K562 (cell line): ENCODE data around the gene MYL6B. TPM values are rescaled to one million over a fixed set of nuclear protein-coding genes. Genes with fewer than 3 reads are reported as not detected.

Experiments used
- ATF1 ChIP-seq, 2 experiments: fragments of 450-650 bp in 1 of 2; IDR thresholded peaks; 2 replicates each; pipeline ENCODE4 v1.6.1; 2016; ENCODE audit warnings: missing compliant biosample characterization in 1 of 2, missing genetic modification characterization in 1 of 2
- BCLAF1 ChIP-seq, 2 experiments: fragments of 450-650 bp in 1 of 2; IDR thresholded peaks; 2 replicates each; pipeline ENCODE4 v1.6.1; 2011 to 2017; ENCODE audit warnings: low read depth in 2 of 2, antibody characterized with exemption in 1 of 2, borderline replicate concordance in 1 of 2, low read length in 1 of 2, mild to moderate bottlenecking in 1 of 2, mixed read lengths in 1 of 2; ENCODE audit not compliant: control insufficient read depth in 1 of 2
- CCNT2 ChIP-seq: IDR thresholded peaks from 2 replicates; pipeline ENCODE4 v1.6.1; 2011; ENCODE audit warnings: borderline replicate concordance, low read depth, mild to moderate bottlenecking, moderate library complexity, mixed read lengths, low read length; ENCODE audit not compliant: insufficient read length; ENCODE audit errors: extremely low read depth
- FOXP1 ChIP-seq: sonication (generic); formaldehyde crosslinking; IDR thresholded peaks from 2 replicates; pipeline ENCODE4 v1.8.0; 2022; ENCODE audit warnings: mild to moderate bottlenecking, missing genetic modification reagents
- GABPB2 ChIP-seq: fragments of 250-450 bp; sonication (Bioruptor Pico); conservative IDR thresholded peaks from 2 replicates; pipeline ENCODE4 v1.5.1; 2021; ENCODE audit warnings: mild to moderate bottlenecking
- HNRNPLL ChIP-seq: fragments of 200-400 bp; formaldehyde crosslinking; IDR thresholded peaks from 2 replicates; pipeline ENCODE4 v1.6.1; 2017; ENCODE audit warnings: low read length, low read depth, mild to moderate bottlenecking; ENCODE audit not compliant: poor library complexity, severe bottlenecking
- KLF6 ChIP-seq: fragments of 250-450 bp; sonication (Bioruptor Pico); IDR thresholded peaks from 2 replicates; pipeline ENCODE4 v1.4.0; 2020; ENCODE audit warnings: mild to moderate bottlenecking, moderate library complexity, borderline replicate concordance
- NFYB ChIP-seq: IDR thresholded peaks from 2 replicates; pipeline ENCODE4 v1.6.1; 2011; ENCODE audit warnings: mild to moderate bottlenecking, moderate library complexity; ENCODE audit not compliant: insufficient read length; ENCODE audit errors: extremely low read depth
- NR1H2 ChIP-seq: sonication (generic); formaldehyde crosslinking; IDR thresholded peaks from 2 replicates; pipeline ENCODE4 v1.4.0; 2020; ENCODE audit warnings: mild to moderate bottlenecking, missing genetic modification reagents
- POLR2B ChIP-seq: fragments of 450-650 bp; IDR thresholded peaks from 2 replicates; pipeline ENCODE4 v1.6.1; 2018; ENCODE audit warnings: low read depth; ENCODE audit not compliant: partially characterized antibody
- RBM25 ChIP-seq: fragments of 200-400 bp; formaldehyde crosslinking; IDR thresholded peaks from 2 replicates; pipeline ENCODE4 v1.6.1; 2018; ENCODE audit warnings: low read length, low read depth, moderate library complexity; ENCODE audit not compliant: severe bottlenecking
- TAF1 ChIP-seq: IDR thresholded peaks from 2 replicates; pipeline ENCODE4 v1.6.1; 2011; ENCODE audit warnings: mild to moderate bottlenecking, low read length, moderate library complexity; ENCODE audit not compliant: insufficient read depth, control insufficient read depth, severe bottlenecking; ENCODE audit errors: extremely low read depth
- ZBTB1 ChIP-seq: sonication (generic); formaldehyde crosslinking; IDR thresholded peaks from 2 replicates; pipeline ENCODE4 v1.8.1; 2023; ENCODE audit warnings: missing genetic modification reagents, low read depth, mild to moderate bottlenecking, borderline replicate concordance
- ZNF263 ChIP-seq: sonication (generic); formaldehyde crosslinking; IDR thresholded peaks from 2 replicates; pipeline ENCODE4 v1.8.0; 2022; ENCODE audit warnings: mild to moderate bottlenecking, missing genetic modification reagents, borderline replicate concordance
- polyA plus RNA-seq, 8 experiments: library from polyadenylated mRNA; depleted of rRNA in 4 of 8; stranded (reverse) in 5 of 8; unstranded in 3 of 8; fragments of >200 nt; fragmentation: Nextera tagmentation in 2 of 8; fragmentation: Illumina TruSeq in 1 of 8; extraction: Ambion mirVana in 2 of 8; extraction: Trizol in 1 of 8; gene quantifications; 2 replicates each; pipeline versions ENCODE4 v1.2.1 to v1.2.3, GENCODE V29; 2011 to 2014; ENCODE audit warnings: inconsistent platforms in 1 of 8, missing spikeins in 1 of 8
- total RNA-seq, 7 experiments: library from RNA; depleted of rRNA in 6 of 7; stranded (reverse); fragments of >200 nt in 6 of 7; fragmentation: Illumina TruSeq in 2 of 7; extraction: Trizol in 2 of 7; gene quantifications; 2 replicates each; pipeline versions ENCODE4 v1.2.1 to v1.2.3, GENCODE V29; 2011 to 2021; ENCODE audit warnings: low replicate concordance in 1 of 7
- TF ChIP-seq, protein P1 (sequence below): fragments of 150-350 bp; conservative IDR thresholded peaks from 2 replicates; pipeline ENCODE4 v1.6.1; 2014; ENCODE audit warnings: low read length

Gene MYL6B
- total and polyA plus RNA-seq, 9 of the 15 experiments (the other 6 are each of a cell fraction or from before 2014, with no cell fraction given): 42.8 to 77.3 (median 68.6) TPM

DNA sequence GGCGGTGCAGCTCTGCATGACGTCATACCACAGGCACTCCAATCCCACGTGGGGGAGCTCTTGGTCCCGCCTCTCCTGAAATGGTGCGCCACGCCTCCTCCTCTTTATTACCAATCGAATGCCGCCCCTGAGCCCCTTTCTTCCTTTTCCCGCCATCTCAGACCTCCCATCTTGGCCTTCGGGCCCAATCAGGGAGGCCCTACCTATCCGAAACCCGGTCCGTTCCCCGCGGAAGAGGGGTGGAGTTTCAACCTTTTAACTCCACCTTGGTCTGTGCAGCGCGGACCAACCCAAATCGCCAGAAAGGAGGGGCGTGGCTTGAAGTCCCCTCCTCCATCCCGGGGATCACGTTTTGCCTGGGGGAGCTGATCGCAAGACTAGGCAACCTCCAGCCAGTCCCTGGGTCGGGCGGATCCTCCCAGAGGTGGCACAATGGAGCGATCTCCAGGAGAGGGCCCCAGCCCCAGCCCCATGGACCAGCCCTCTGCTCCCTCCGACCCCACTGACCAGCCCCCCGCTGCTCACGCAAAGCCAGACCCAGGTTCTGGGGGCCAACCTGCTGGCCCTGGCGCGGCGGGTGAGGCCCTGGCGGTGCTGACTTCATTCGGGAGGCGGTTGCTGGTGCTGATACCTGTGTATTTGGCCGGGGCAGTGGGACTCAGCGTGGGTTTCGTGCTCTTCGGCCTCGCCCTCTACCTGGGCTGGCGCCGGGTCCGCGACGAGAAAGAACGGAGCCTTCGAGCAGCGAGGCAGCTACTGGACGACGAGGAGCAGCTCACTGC is 24.3 kb upstream of the MYL6B start, which contains the start of gene ESYT1 (continued):
- no peak for TF ChIP-seq RBM25
- TF ChIP-seq CCNT2: peak; percentile 42
- TF ChIP-seq TAF1: peak; percentile 87
- TF ChIP-seq ZBTB1 (CRISPR knock-in tag): no peak
- TF ChIP-seq POLR2B: peak; percentile 88
- peak; percentile 30; the same call in 1 of the 2 replicates for TF ChIP-seq KLF6 (CRISPR knock-in tag)
- TF ChIP-seq, protein P1, sequence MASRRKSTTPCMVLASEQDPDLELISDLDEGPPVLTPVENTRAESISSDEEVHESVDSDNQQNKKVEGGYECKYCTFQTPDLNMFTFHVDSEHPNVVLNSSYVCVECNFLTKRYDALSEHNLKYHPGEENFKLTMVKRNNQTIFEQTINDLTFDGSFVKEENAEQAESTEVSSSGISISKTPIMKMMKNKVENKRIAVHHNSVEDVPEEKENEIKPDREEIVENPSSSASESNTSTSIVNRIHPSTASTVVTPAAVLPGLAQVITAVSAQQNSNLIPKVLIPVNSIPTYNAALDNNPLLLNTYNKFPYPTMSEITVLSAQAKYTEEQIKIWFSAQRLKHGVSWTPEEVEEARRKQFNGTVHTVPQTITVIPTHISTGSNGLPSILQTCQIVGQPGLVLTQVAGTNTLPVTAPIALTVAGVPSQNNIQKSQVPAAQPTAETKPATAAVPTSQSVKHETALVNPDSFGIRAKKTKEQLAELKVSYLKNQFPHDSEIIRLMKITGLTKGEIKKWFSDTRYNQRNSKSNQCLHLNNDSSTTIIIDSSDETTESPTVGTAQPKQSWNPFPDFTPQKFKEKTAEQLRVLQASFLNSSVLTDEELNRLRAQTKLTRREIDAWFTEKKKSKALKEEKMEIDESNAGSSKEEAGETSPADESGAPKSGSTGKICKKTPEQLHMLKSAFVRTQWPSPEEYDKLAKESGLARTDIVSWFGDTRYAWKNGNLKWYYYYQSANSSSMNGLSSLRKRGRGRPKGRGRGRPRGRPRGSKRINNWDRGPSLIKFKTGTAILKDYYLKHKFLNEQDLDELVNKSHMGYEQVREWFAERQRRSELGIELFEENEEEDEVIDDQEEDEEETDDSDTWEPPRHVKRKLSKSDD: no peak
- 0 out of 2 replicates have a peak, but pooled peaks have one; percentile 46 for TF ChIP-seq GABPB2 (CRISPR knock-in tag)
- peak; percentile 72 for TF ChIP-seq NFYB
- no peak for TF ChIP-seq BCLAF1 (IDR thresholded peaks at IDR 0.05; ENCODE audit: borderline replicate concordance in 1 of 2, control insufficient read depth in 1 of 2, low read depth in 2 of 2, low read length in 1 of 2)
- peak; percentile 74 for TF ChIP-seq HNRNPLL
- no peak for TF ChIP-seq ATF1 (CRISPR knock-in tag; IDR thresholded peaks at IDR 0.05)
- TF ChIP-seq ATF1 (tag; IDR thresholded peaks at IDR 0.05): peak; percentile 97
- no peak for TF ChIP-seq NR1H2 (CRISPR knock-in tag)
- TF ChIP-seq ZNF263 (CRISPR knock-in tag): peak; percentile 65
- no peak; the same call in 1 of the 2 replicates for TF ChIP-seq FOXP1 (CRISPR knock-in tag)
